K562 (cell line): ENCODE measurements around the gene BNIPL. TPM values are rescaled to one million over a fixed set of nuclear protein-coding genes. Genes with fewer than 3 reads are reported as not detected.

Source experiments
- BCOR ChIP-seq: fragments of 450-650 bp; IDR thresholded peaks from 2 replicates; pipeline ENCODE4 v1.6.1; 2016
- CBX3 ChIP-seq, 2 experiments: IDR thresholded peaks; 1 replicate in 1 of 2; 2 replicates in 1 of 2; pipeline ENCODE4 v1.6.1; 2012; ENCODE audit warnings: inconsistent platforms in 2 of 2, low read length in 2 of 2, borderline replicate concordance in 1 of 2, control low read depth in 1 of 2
- CBX5 ChIP-seq: IDR thresholded peaks from 2 replicates; pipeline ENCODE4 v1.6.1; 2014; ENCODE audit warnings: low read depth, borderline replicate concordance
- E2F5 ChIP-seq: sonication (generic); formaldehyde crosslinking; IDR thresholded peaks from 2 replicates; pipeline ENCODE4 v1.8.0; 2022; ENCODE audit warnings: mild to moderate bottlenecking, missing genetic modification reagents
- FOXP1 ChIP-seq: sonication (generic); formaldehyde crosslinking; IDR thresholded peaks from 2 replicates; pipeline ENCODE4 v1.8.0; 2022; ENCODE audit warnings: mild to moderate bottlenecking, missing genetic modification reagents
- GATA2 ChIP-seq: sonication (generic); formaldehyde crosslinking; IDR thresholded peaks from 2 replicates; pipeline ENCODE4 v1.4.0; 2020; ENCODE audit warnings: mild to moderate bottlenecking, missing genetic modification reagents
- HCFC1 ChIP-seq: IDR thresholded peaks from 2 replicates; pipeline ENCODE4 v1.6.1; 2012; ENCODE audit warnings: low read depth, low read length, improper control_type of control experiment
- MTF1 ChIP-seq: fragments of 250-450 bp; sonication (Bioruptor Pico); IDR thresholded peaks from 2 replicates; pipeline ENCODE4 v1.9.0; 2021; ENCODE audit warnings: moderate library complexity, mild to moderate bottlenecking, inconsistent platforms, borderline replicate concordance
- PRPF4 ChIP-seq: fragments of 200-400 bp; formaldehyde crosslinking; IDR thresholded peaks from one replicate; pipeline ENCODE4 v1.6.1; 2017; ENCODE audit warnings: low read length, low read depth, mild to moderate bottlenecking; ENCODE audit not compliant: insufficient read depth, poor library complexity, severe bottlenecking
- RCOR1 ChIP-seq, 2 experiments: IDR thresholded peaks; 2 replicates each; pipeline ENCODE4 v1.6.1; 2012; ENCODE audit warnings: low read depth in 2 of 2, low read length in 2 of 2, borderline replicate concordance in 1 of 2, improper control_type of control experiment in 1 of 2
- RHOXF2B ChIP-seq: fragments of 250-450 bp; sonication (Bioruptor Pico); conservative IDR thresholded peaks from 2 replicates; pipeline ENCODE4 v1.5.1; 2021
- SRSF3 ChIP-seq: fragments of 200-400 bp; formaldehyde crosslinking; IDR thresholded peaks from 2 replicates; pipeline ENCODE4 v1.6.1; 2016; ENCODE audit warnings: mild to moderate bottlenecking, low read length, moderate library complexity; ENCODE audit not compliant: insufficient read depth
- ZNF124 ChIP-seq: sonication (generic); formaldehyde crosslinking; IDR thresholded peaks from 2 replicates; pipeline ENCODE4 v1.8.1; 2022; ENCODE audit warnings: missing genetic modification reagents
- ZNF140 ChIP-seq: fragments of 250-450 bp; sonication (Bioruptor Pico); IDR thresholded peaks from 2 replicates; pipeline ENCODE4 v1.8.0; 2021; ENCODE audit warnings: moderate library complexity, mild to moderate bottlenecking, inconsistent platforms
- ZNF282 ChIP-seq: sonication (generic); formaldehyde crosslinking; IDR thresholded peaks from 2 replicates; pipeline ENCODE4 v1.8.1; 2023; ENCODE audit warnings: missing genetic modification reagents
- ZNF311 ChIP-seq: fragments of 250-450 bp; sonication (Bioruptor Pico); IDR thresholded peaks from 2 replicates; pipeline ENCODE4 v1.4.0; 2020; ENCODE audit warnings: mild to moderate bottlenecking, moderate library complexity
- ZSCAN32 ChIP-seq: fragments of 450-650 bp; formaldehyde crosslinking; IDR thresholded peaks from 2 replicates; pipeline ENCODE4 v1.4.0; 2020; ENCODE audit warnings: mild to moderate bottlenecking, moderate library complexity
- polyA plus RNA-seq, 8 experiments: library from polyadenylated mRNA; depleted of rRNA in 4 of 8; stranded (reverse) in 5 of 8; unstranded in 3 of 8; fragments of >200 nt; fragmentation: Nextera tagmentation in 2 of 8; fragmentation: Illumina TruSeq in 1 of 8; extraction: Ambion mirVana in 2 of 8; extraction: Trizol in 1 of 8; gene quantifications; 2 replicates each; pipeline versions ENCODE4 v1.2.1 to v1.2.3, GENCODE V29; 2011 to 2014; ENCODE audit warnings: inconsistent platforms in 1 of 8, missing spikeins in 1 of 8
- total RNA-seq, 7 experiments: library from RNA; depleted of rRNA in 6 of 7; stranded (reverse); fragments of >200 nt in 6 of 7; fragmentation: Illumina TruSeq in 2 of 7; extraction: Trizol in 2 of 7; gene quantifications; 2 replicates each; pipeline versions ENCODE4 v1.2.1 to v1.2.3, GENCODE V29; 2011 to 2021; ENCODE audit warnings: low replicate concordance in 1 of 7
- TF ChIP-seq, protein P1 (sequence below): fragments of 450-650 bp; IDR thresholded peaks from 2 replicates; pipeline ENCODE4 v1.6.1; 2016; ENCODE audit warnings: mild to moderate bottlenecking
- TF ChIP-seq, protein P2 (sequence below), 2 experiments: IDR thresholded peaks; 2 replicates each; pipeline ENCODE4 v1.6.1; 2011; ENCODE audit warnings: borderline replicate concordance in 1 of 2, control low read depth in 1 of 2, low read depth in 1 of 2, low read length in 1 of 2, mild to moderate bottlenecking in 1 of 2, mixed read lengths in 1 of 2, moderate library complexity in 1 of 2; ENCODE audit not compliant: insufficient read depth in 1 of 2, insufficient read length in 1 of 2, poor library complexity in 1 of 2, severe bottlenecking in 1 of 2; ENCODE audit errors: extremely low read depth in 1 of 2
- TF ChIP-seq, protein P3 (sequence below): sonication (generic); formaldehyde crosslinking; IDR thresholded peaks from 2 replicates; pipeline ENCODE4 v1.8.0; 2022; ENCODE audit warnings: missing genetic modification reagents, mild to moderate bottlenecking, moderate library complexity, borderline replicate concordance

BNIPL gene
- total and polyA plus RNA-seq, 9 of the 15 experiments (the other 6 are each of a cell fraction or from before 2014, with no cell fraction given): 0.08 to 1.4 (median 0.68) TPM

DNA sequence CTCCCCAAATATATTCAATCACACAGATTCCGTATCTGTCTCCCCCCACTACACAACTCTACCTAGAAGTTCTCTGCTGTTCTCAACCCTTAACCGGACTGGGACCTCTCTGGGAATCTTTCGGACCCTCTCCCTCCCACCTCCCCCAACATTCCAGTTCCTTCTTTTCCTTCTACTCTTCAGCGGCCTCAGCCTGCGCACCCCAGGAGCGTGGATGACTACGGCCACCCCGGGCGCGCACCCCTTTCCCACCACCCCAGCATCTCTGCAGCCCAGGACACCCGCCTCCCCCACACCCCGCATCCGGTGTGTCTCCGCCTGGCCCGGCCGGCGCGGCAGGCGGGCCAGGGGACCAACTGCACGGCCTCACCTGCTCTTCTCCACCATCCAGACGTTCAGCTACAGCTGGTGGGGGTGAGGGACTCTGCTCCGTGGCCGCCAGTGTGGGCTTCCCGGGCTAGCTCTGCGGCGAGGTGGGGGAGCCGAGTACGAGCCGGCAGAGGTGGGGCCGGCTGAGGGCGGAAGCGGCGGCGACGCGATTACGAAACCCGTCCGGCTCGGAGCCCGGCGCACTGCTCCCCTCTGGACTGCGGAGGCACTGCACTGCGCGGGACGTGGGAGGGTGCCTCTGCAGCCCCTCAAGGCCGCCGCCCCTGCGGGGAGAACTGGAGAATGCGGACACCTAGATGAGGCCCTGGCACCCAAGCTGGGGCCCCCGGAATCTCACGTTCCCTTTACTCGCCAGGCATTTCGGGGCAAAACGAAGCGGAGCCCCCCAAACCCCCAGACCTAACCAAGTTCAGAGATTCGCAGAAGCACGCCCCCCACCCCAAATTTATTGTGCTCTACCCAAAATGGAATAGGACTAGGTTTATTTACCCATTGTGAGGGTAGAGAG, 23.0 kb downstream of the BNIPL start, which contains the start of gene CDC42SE1 (continued):
- TF ChIP-seq, protein P1, sequence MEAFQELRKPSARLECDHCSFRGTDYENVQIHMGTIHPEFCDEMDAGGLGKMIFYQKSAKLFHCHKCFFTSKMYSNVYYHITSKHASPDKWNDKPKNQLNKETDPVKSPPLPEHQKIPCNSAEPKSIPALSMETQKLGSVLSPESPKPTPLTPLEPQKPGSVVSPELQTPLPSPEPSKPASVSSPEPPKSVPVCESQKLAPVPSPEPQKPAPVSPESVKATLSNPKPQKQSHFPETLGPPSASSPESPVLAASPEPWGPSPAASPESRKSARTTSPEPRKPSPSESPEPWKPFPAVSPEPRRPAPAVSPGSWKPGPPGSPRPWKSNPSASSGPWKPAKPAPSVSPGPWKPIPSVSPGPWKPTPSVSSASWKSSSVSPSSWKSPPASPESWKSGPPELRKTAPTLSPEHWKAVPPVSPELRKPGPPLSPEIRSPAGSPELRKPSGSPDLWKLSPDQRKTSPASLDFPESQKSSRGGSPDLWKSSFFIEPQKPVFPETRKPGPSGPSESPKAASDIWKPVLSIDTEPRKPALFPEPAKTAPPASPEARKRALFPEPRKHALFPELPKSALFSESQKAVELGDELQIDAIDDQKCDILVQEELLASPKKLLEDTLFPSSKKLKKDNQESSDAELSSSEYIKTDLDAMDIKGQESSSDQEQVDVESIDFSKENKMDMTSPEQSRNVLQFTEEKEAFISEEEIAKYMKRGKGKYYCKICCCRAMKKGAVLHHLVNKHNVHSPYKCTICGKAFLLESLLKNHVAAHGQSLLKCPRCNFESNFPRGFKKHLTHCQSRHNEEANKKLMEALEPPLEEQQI: no peak
- TF ChIP-seq MTF1 (CRISPR knock-in tag) (no peak), E2F5 (CRISPR knock-in tag) (no peak), ZNF140 (CRISPR knock-in tag) (no peak), ZNF124 (CRISPR knock-in tag) (no peak), GATA2 (CRISPR knock-in tag) (no peak), CBX5 (0 out of 2 replicates have a peak, but pooled peaks have one; percentile 19), CBX3 (IDR thresholded peaks at IDR 0.05; ENCODE audit: borderline replicate concordance in 1 of 2, low read length in 2 of 2) (no peak), HCFC1 (peak; percentile 60; the same call in 1 of the 2 replicates), BCOR (peak; percentile 56; the same call in 1 of the 2 replicates), PRPF4 (no peak), FOXP1 (CRISPR knock-in tag) (no peak; the same call in 1 of the 2 replicates), RHOXF2B (no peak), ZSCAN32 (CRISPR knock-in tag) (no peak), ZNF282 (CRISPR knock-in tag) (no peak), RCOR1 (IDR thresholded peaks at IDR 0.05; ENCODE audit: borderline replicate concordance in 1 of 2, low read depth in 2 of 2, low read length in 2 of 2) (no peak; a peak in 3 of 4 replicates), SRSF3 (0 out of 2 replicates have a peak, but pooled peaks have one; percentile 64), ZNF311 (CRISPR knock-in tag) (no peak)
- TF ChIP-seq, protein P2, sequence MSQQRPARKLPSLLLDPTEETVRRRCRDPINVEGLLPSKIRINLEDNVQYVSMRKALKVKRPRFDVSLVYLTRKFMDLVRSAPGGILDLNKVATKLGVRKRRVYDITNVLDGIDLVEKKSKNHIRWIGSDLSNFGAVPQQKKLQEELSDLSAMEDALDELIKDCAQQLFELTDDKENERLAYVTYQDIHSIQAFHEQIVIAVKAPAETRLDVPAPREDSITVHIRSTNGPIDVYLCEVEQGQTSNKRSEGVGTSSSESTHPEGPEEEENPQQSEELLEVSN (IDR thresholded peaks at IDR 0.05; ENCODE audit: borderline replicate concordance in 1 of 2, extremely low read depth in 1 of 2, insufficient read depth in 1 of 2, insufficient read length in 1 of 2, low read depth in 1 of 2, low read length in 1 of 2, poor library complexity in 1 of 2, severe bottlenecking in 1 of 2): peak in 1 of 2 experiments; percentile 41
- TF ChIP-seq, protein P3, sequence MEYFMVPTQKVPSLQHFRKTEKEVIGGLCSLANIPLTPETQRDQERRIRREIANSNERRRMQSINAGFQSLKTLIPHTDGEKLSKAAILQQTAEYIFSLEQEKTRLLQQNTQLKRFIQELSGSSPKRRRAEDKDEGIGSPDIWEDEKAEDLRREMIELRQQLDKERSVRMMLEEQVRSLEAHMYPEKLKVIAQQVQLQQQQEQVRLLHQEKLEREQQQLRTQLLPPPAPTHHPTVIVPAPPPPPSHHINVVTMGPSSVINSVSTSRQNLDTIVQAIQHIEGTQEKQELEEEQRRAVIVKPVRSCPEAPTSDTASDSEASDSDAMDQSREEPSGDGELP (CRISPR knock-in tag): peak; percentile 94
